ENCODE measurements around the gene RSKR.
"Not testable (repeated sequence)": the region's sequence is repeated elsewhere in the genome, so short reads cannot be mapped to it uniquely, and the experiment has no call there.

RSKR gene

GRCh38 chr17:28623696-28624095 is 9.7 kb upstream of the RSKR start:
- DNase-seq (ENCODE audit: low read depth in 1 of 2, low spot score in 1 of 2), result no peak

DNA sequence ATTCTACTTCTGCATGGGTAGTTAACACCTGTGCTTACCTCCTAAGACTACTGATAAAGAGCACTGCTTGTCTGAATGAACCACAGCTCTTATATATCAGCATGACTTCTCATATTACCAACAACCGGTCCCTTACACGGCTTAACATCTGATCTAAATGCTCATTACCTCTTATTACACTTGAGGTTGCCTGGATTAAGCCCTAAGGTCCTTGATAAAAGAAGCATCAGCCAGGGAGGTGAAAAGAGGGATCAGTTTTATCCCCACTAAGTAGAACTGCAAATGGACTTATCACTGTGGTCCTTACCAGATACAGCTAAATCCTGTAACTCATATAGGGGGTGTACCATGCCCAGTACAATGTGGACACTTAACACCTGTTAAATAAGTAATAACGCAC is 8.2 kb upstream of the RSKR start:
- DNase-seq (ENCODE audit: low read depth in 1 of 2, low spot score in 1 of 2), result no peak

DNA sequence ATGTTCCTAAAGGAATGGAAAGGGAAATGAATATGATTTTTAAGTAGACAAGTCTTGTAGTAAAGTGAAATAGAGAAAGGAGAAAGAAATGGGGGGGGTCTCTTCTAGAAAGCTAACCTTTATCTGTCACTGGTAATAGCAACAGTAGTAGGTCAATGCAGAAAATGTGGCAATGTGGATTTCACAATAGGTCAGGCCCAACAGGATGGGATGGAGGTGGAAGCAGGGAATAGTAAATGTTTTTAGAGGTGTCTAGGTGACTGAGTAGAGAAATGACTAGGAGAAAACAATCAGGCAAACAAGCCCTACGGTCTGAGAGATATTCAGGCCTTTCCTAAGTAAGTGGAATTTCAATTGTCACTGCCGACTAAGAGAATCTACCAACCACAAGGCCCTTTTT is 6.0 kb upstream of the RSKR start:
- DNase-seq (ENCODE audit: low read depth in 1 of 2, low spot score in 1 of 2), result no peak

- no peak for DNase-seq (ENCODE audit: low read depth in 1 of 2, low spot score in 1 of 2)
These were observed 4.5 kb upstream of the RSKR start for GRCh38 chr17:28618464-28618863.

- no peak for DNase-seq (ENCODE audit: low read depth in 1 of 2, low spot score in 1 of 2)
These were observed 2.3 kb upstream of the RSKR start for GRCh38 chr17:28616281-28616680.

GRCh38 chr17:28615260-28615940 is 1.4 kb upstream of the RSKR start:
- no peak for DNase-seq (ENCODE audit: low read depth in 1 of 2, low spot score in 1 of 2)

GRCh38 chr17:28612936-28613872 is 781 bp downstream of the RSKR start:
- no peak for DNase-seq (ENCODE audit: low read depth in 1 of 2, low spot score in 1 of 2)

DNA sequence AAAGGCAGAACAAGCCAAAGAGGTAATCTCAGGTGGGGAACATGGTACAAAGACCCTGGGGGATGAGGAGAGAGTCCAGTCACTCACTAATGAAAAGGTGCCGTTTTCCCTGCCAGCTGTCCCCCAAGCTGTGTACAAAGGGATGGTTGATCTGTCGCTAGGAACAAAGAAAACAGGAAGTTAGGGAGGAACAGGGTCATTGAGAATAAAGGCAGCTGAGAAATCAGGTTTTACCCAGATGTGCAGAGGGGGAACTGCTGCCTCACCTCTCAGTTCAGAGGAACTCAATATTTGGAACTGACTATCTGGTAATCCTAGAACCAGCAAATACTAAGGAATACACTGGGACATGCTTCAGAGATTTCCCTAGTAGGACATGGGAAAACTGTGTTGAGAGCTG is 1.5 kb downstream of the RSKR start:
- no peak for DNase-seq (ENCODE audit: low read depth in 1 of 2, low spot score in 1 of 2)

DNA sequence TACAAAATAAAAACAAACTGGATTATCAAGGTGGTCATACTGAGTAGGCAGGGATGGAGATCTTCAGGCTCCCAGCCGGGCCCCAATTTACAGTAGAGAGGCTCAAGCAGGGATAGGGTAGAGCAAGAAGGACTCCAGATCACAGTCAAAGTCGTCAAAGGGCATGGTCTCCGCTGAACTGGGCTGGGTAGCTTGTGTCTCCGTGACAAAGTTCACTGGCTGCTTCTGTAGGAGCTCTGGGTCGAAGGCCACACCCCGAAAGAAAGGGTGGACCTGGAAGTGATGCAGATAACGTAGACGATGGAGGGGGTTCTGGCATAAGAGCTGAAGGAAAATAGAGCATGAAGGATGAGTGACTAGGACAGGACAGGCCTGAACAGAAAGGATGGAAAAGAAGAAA is 3.6 kb downstream of the RSKR start:
- no peak for DNase-seq (ENCODE audit: low read depth in 1 of 2, low spot score in 1 of 2)

GRCh38 chr17:28604031-28604430 is 10.0 kb downstream of the RSKR start:
- not testable (repeated sequence) for DNase-seq (ENCODE audit: low read depth in 1 of 2, low spot score in 1 of 2)

GRCh38 chr17:28599311-28600184 is 14.4 kb downstream of the RSKR start:
- peak; percentile 28 to 52 for DNase-seq (ENCODE audit: low read depth in 1 of 2, low spot score in 1 of 2)

GRCh38 chr17:28598799-28599310 is 15.1 kb downstream of the RSKR start, which contains the start of gene SPAG5:
SPAG5 (minus strand) TSS chr17:28599025; CDS start chr17:28598946, 79 bp downstream.
- DNase-seq (ENCODE audit: low read depth in 1 of 2, low spot score in 1 of 2), result peak; percentile 93 to 94

DNA sequence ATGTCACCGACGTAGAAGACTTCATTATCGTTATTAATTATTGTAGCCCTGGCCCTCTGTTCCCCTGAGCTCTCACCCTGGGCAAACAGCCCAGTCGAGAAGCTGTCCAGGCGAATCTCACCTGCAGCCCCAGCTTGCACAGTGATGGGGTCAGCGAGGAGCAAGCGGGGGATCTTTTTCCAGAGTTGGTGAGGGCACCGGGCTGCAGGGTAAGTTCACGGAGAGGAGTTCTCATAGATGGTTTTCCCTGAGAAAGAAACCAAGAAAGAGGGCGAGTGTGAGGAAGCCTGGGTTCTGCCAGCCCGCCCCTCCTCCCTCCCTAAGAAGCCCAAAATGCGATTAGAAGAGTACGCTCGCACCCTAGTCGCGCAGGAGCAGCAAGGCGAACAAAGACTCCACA is 15.6 kb downstream of the RSKR start:
- DNase-seq (ENCODE audit: low read depth in 1 of 2, low spot score in 1 of 2), result no peak

- no peak for DNase-seq (ENCODE audit: low read depth in 1 of 2, low spot score in 1 of 2)
These were observed 16.2 kb downstream of the RSKR start for GRCh38 chr17:28597606-28598383.

GRCh38 chr17:28592260-28592659 is 21.7 kb downstream of the RSKR start:
- DNase-seq (ENCODE audit: low read depth in 1 of 2, low spot score in 1 of 2), result no peak

DNA sequence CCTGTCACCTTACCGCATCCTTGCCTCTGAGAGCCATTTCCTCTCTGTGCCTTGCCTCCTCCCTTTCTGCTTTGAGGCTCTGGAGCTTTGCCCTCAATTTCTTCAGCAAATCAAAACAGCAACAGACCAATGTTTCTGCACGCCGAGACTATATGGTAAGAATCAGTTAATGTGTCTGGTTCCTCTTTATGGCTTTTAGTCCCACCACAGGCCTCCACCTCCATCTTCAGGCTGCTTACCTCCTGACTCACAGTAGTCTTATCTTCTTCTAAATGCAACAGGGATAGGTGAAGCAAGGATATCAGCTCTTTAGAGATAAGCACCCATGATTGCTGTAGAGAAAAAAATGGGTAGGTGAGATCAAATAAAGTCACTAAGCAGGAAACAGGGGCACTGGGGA is 28.1 kb downstream of the RSKR start:
- no peak for DNase-seq (ENCODE audit: low read depth in 1 of 2, low spot score in 1 of 2)

DNA sequence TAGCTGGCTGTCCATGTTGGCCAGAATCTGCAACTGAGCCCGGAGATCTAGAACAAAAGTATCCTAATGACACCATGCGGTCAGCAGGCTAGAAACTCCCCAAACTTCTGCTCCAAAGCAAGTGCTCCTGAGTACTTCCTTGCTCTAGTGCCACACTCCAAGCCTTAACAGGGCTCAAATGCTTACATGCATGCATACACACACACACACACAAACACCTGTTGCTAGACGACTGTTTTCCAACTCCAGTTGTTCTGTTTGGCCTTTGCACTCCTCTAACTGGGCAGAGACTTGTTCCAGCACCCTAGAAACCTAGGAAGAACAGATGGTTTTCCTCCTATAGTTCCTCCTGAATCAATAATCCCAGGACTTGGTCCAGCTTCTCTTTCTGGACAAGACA is 29.6 kb downstream of the RSKR start:
- no peak for DNase-seq (ENCODE audit: low read depth in 1 of 2, low spot score in 1 of 2)

DNA sequence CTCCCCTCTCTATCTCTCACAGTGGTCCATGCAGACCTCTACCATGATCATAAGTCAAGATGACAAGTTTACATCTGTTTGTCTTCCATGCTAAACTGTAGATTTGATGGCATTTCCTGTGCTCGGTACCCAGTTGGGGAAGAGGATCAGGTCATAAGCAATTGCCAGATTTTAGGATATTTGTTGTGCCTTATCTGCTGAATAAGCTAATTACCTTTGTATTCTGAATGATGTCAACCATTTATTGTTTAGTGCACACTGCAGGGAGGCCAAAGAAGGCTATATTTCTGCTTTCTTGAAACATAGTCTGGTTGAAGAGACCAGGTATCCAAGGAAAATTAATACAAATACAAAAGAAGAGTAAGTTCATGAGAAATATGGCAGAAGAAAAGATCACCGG is 31.5 kb downstream of the RSKR start:
- no peak for DNase-seq (ENCODE audit: low read depth in 1 of 2, low spot score in 1 of 2)

- DNase-seq (ENCODE audit: low read depth in 1 of 2, low spot score in 1 of 2), result no peak
These were observed 33.0 kb downstream of the RSKR start for GRCh38 chr17:28580959-28581358.

DNA sequence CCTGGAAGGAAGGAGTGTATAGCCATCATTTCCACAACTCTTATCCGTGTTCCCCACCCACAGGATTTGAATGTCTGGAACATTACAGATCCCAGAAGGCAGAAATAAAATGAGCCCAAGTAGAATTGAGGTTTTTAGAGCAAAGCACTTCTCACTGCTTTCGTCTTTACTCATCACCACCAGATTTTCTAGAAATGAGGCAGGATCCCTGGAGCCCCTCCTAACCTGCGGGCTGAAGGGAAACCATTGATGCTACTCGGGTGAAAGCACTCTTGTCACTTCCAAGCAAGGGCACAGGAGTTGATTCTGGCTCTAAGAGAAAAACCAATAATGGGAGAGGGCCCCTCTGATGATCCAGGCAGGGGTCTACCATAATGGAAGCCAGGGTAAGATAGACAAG is 34.5 kb downstream of the RSKR start:
- no peak for DNase-seq (ENCODE audit: low read depth in 1 of 2, low spot score in 1 of 2)
